ENCODE results near the gene MIAT.

Gene MIAT

GRCh38 chr22:26671317-26672059, 14.1 kb downstream of the MIAT start:
- no peak for TF ChIP-seq CTCF (IDR thresholded peaks at IDR 0.05)
- Histone ChIP-seq H3K4me1 (ENCODE audit: control insufficient read depth in 1 of 2, insufficient read depth in 1 of 2, low read depth in 1 of 2, low read length in 1 of 2) (peaks cover 77 to 79% of the 10 kb centered on the region in 2 experiments), H3K27me3 (no peaks in the 10 kb centered on the region), H3K4me3 (ENCODE audit: low read depth in 1 of 2, low read length in 1 of 2) (peak overlapping the region; percentile 21 to 97), H3K9me3 (no peaks in the 10 kb centered on the region), H3K36me3 (no peaks in the 10 kb centered on the region), H3K27ac (peak overlapping the region; percentile 97)

GRCh38 chr22:26672060-26672471, 14.7 kb downstream of the MIAT start:
- Histone ChIP-seq H3K27ac (peak overlapping the region; percentile 97), H3K9me3 (no peaks in the 10 kb centered on the region), H3K36me3 (no peaks in the 10 kb centered on the region), H3K4me1 (ENCODE audit: control insufficient read depth in 1 of 2, insufficient read depth in 1 of 2, low read depth in 1 of 2, low read length in 1 of 2) (peaks cover 77 to 79% of the 10 kb centered on the region in 2 experiments), H3K27me3 (no peaks in the 10 kb centered on the region), H3K4me3 (ENCODE audit: low read depth in 1 of 2, low read length in 1 of 2) (peak overlapping the region; percentile 75 to 97)
- no peak for TF ChIP-seq CTCF (IDR thresholded peaks at IDR 0.05)

- Histone ChIP-seq H3K4me3 (ENCODE audit: low read depth in 1 of 2, low read length in 1 of 2) (peak overlapping the region; percentile 75 to 97), H3K27ac (peak overlapping the region; percentile 97), H3K27me3 (no peaks in the 10 kb centered on the region), H3K9me3 (no peaks in the 10 kb centered on the region), H3K36me3 (no peaks in the 10 kb centered on the region), H3K4me1 (ENCODE audit: control insufficient read depth in 1 of 2, insufficient read depth in 1 of 2, low read depth in 1 of 2, low read length in 1 of 2) (peaks cover 77 to 82% of the 10 kb centered on the region in 2 experiments)
- peak; percentile 40 for TF ChIP-seq CTCF (IDR thresholded peaks at IDR 0.05)
Observed at GRCh38 chr22:26672590-26673468, 15.4 kb downstream of the MIAT start.

- H3K36me3 ChIP-seq, result no peaks in the 10 kb centered on the region
- peak overlapping the region; percentile 97 for H3K27ac ChIP-seq
- H3K4me1 ChIP-seq (ENCODE audit: control insufficient read depth in 1 of 2, insufficient read depth in 1 of 2, low read depth in 1 of 2, low read length in 1 of 2), result peaks cover 78 to 82% of the 10 kb centered on the region in 2 experiments
- no peaks in the 10 kb centered on the region for H3K27me3 ChIP-seq
- TF ChIP-seq CTCF (IDR thresholded peaks at IDR 0.05), result no peak
- H3K9me3 ChIP-seq, result no peaks in the 10 kb centered on the region
- H3K4me3 ChIP-seq (ENCODE audit: low read depth in 1 of 2, low read length in 1 of 2), result peak overlapping the region; percentile 75 to 97
Observed at GRCh38 chr22:26673486-26673885, 16.1 kb downstream of the MIAT start.

GRCh38 chr22:26674211-26675190, 17.1 kb downstream of the MIAT start:
- no peaks in the 10 kb centered on the region for H3K27me3 ChIP-seq
- no peaks in the 10 kb centered on the region for H3K9me3 ChIP-seq
- peaks cover 75 to 76% of the 10 kb centered on the region in 2 experiments for H3K4me1 ChIP-seq (ENCODE audit: control insufficient read depth in 1 of 2, insufficient read depth in 1 of 2, low read depth in 1 of 2, low read length in 1 of 2)
- peak overlapping the region; percentile 75 to 97 for H3K4me3 ChIP-seq (ENCODE audit: low read depth in 1 of 2, low read length in 1 of 2)
- TF ChIP-seq CTCF (IDR thresholded peaks at IDR 0.05), result peak; percentile 50
- no peaks in the 10 kb centered on the region for H3K36me3 ChIP-seq
- peak overlapping the region; percentile 97 for H3K27ac ChIP-seq

Data from neutrophil (primary cell).